GM11168 (cell line): Measurements from ENCODE around the gene VAC14.

Experiments
- in situ Hi-C: fragments of 300-500 bp; cut with MboI; formaldehyde crosslinking; loops from one replicate; pipeline ENCODE4 v1.12.0; 2022; ENCODE audit warnings: low sequenced_read_pairs; ENCODE audit not compliant: unreplicated experiment

Gene VAC14

GRCh38 chr16:70711211-70712031, 89.5 kb downstream of the VAC14 start:
- in situ Hi-C loops, result no loop called here

GRCh38 chr16:70710422-70711210, 90.3 kb downstream of the VAC14 start:
- in situ Hi-C loops, result no loop called here

GRCh38 chr16:70709942-70710341, 91.0 kb downstream of the VAC14 start:
- in situ Hi-C loops, result no loop called here

- in situ Hi-C loops, result no loop called here
These were observed 91.5 kb downstream of the VAC14 start for GRCh38 chr16:70709457-70709856.

GRCh38 chr16:70708366-70709246, 92.4 kb downstream of the VAC14 start:
- in situ Hi-C loops, result no loop called here

DNA sequence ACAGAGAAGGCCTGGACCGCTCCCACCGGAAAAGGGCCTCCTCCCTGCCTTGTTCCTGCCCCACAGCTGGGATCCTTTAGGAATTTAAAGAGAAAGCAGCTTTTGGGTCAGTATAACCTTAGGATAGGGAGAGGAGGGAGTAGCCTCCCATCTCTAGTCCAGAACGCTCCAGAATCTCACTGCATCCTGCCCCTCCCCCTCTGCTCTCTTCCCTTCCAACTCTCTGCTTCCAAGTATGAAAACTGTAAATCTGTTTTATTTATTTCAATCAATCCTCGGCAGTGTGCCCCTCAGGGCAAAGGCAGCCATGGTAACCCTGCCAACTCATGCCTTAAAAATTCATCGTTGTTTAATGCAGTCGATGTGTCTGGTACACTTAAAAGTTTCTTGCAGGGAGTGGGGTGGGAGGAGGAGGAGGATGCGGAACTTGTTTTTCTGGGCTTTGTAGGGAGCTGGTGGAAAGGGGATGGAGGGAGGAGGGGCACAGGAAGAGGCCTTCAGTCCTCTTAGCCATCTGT, 94.0 kb downstream of the VAC14 start:
- in situ Hi-C loops, result no loop called here

DNA sequence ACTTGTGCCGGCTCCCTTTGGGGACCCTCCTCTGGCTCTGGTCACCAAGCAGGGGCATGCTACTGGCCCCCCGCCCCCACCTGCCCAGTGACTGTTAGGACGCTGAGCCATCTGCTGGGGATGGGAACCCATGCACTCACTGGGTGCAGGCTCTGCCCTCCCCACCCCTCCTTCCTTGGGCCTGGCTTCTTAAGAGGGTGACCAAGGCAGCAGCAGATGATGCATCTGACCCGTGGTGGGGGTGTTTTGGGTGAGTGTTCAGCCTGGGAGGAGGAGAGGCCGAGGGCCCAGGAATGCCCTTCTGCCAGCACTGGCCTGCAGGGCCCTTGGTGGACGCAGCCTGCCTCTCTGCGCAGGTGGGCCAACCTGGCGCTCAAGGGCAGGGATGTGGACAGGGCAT, 95.9 kb downstream of the VAC14 start:
- in situ Hi-C loops, result no loop called here

DNA sequence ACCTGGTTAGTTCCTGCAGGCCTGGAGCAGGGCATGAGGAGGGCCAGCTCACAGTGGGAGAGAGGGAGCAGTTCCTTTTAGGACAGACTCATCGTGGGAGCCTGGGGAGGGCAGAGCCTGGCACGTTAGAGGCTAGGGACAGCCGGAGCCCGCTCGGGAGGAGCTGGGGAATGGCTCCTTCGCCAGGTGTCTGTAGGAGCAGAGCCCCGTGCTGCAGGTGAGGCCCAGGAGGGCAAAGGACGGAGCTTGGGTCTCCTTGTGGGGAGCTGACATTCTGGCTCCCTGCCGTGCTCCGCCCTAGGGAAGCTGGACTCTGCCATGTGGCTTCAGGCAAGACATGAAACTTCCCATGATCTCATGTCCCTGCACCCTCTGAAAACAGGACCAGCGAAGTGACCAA, 96.4 kb downstream of the VAC14 start:
- in situ Hi-C loops, result no loop called here

GRCh38 chr16:70703835-70704381, 97.0 kb downstream of the VAC14 start:
- in situ Hi-C loops, result no loop called here

DNA sequence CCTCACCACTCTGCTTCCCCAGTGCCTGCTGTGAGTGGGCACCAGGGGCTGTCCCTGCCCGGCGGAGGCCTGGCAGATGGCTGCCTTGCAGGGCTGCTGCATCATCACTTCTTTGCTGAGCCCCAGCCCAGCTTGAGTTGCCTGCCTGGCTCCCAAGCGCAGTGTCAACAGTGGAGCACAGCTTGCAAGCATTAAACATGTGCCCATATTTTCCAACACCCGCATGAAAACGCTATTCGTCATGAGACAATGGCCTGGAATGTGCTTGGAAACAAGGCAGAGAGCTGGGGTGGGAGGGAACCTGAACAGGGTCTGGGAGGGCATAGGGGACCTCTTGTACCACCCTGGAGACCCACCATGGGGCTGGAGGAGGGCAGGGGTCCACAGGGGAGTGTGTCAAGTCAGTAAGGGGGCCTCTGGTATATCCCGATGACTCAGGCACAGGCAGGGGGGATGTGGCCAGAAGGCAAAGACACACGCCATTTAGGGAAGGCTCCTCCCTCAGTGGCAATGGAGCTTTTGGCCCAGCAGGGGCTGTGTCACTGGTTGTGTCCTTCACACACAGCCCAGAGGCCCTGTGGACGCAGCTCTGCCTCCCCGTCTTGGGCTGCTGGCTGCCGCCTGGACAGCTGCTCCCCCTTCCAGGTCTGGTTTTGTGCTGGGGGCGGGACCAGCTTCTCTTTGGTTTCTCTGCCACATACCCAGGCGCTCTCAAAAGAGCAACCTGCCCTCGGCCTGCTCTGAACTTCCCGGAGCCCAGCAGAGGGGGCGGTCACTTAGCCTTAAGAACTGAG, 97.7 kb downstream of the VAC14 start:
- in situ Hi-C loops, result no loop called here

- in situ Hi-C loops, result no loop called here
These were observed 98.3 kb downstream of the VAC14 start for GRCh38 chr16:70702624-70703023.

GRCh38 chr16:70701998-70702397, 99.0 kb downstream of the VAC14 start:
- in situ Hi-C loops, result no loop called here

DNA sequence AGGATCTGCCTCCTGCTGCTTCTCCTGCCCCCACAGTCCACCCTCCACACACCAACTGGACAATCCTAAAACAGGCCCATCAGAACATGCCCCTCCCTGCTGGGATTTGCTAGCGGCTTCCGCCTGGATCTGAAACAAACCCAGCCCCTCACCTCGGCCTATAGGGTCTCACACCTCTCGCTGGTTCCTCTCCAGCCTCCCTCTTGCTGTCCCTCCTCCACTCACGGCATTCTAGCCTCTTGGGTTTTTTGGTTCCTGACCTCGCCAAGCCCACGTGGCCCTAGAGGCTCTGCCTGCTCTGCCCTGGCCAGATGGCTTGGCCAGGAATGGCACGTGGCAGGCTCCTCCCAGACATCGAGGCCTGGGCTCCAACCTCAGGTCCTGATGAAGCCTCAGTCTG, 99.4 kb downstream of the VAC14 start:
- in situ Hi-C loops, result no loop called here

GRCh38 chr16:70701036-70701435, 99.9 kb downstream of the VAC14 start:
- in situ Hi-C loops, result no loop called here

DNA sequence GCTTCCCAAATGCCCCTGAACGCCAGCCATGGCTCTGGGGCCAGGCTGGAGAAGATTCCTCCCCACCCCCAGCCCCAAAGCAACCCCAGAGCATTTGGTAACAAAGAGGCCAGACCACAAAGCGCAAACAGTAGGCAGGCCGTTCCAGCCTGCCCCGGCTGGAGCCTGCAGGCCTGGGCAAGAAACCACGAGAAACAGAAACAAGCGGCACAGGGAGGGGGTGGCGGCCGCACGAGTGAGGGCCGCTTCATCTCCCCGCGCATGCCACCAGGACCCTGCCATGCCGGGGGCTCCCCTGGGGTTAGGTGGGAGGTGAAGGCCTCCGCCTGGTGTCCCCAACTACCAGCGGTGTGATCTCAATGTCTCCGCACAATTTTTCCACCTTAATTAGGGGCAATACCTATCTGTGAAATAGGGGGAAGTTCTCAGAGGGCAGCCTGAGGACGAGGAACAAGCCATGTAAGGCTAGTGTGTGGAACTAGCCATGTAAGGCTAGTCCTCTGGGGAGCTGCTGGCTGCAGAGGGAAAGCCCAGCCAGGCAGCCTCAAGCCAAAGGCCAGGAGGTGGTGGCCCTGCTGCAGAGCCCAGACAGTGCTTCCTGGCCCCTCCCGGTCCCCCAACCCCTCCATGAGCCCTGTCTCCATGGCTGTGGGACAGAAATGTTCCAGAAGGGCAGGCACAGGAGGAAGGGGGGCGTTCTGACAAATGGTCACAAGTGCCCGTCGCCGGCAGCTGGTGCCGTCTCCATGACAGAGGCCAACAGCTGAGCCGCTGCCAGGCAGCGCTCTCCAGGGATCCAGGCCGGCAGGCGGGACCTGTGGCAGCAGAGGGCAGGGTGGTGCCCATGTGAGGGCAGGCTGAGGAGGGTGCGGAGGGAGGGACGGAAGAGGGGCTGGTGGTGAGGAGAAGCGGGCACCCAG, 100.6 kb downstream of the VAC14 start:
- in situ Hi-C loops, result no loop called here

- in situ Hi-C loops, result no loop called here
These were observed 101.3 kb downstream of the VAC14 start for GRCh38 chr16:70699696-70700095.

DNA sequence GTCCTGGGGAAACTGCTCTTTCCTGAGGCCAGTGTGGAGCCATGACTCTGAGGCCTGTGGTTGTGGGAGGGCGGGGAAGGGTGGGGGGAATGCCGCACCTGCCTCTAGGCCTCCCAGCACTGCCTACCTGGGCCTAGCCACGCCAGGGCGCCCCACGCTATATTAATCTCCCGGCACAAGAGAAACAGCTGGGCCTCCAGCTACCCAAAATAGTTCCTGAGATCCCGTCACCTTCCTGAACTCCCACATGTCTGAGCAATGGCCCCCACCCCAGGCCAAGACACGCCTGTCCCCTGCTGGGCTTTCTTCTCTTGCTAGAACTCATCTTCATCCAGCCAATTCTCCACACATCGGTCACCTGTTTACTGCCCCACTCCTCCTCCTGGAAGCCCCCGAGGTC, 102.1 kb downstream of the VAC14 start:
- in situ Hi-C loops, result no loop called here

DNA sequence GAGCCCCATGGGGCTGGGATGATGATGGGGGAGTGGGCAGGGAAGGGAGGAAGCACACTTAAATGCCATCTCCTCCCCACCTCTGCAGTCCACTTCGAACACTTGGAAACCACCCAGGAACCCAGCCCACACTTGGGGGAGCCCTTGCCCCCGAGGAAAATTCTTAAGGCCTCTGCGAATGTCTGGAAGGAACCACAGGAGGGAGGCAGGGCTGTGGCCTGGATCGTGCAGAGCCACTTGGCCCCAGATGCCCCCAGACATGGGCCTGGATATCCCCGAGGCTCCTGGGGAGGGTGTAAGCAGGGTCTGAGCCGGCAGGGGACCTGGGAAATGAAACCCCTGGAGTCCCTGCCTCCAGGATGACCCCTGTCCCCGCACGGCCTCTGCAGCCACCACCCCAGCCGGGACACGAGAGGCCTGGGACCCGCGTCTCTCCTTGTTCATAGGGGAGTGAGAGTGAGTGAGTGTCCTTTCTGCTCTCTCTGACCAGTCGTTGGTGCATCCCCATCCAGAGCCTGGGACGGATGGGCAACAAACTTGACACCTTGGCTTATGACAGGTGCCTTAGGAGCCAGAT, 103.3 kb downstream of the VAC14 start:
- in situ Hi-C loops, result no loop called here
